Heart left ventricle (tissue), 16 donors: ENCODE data around the gene C1QA. TPM values are rescaled to one million over a fixed set of nuclear protein-coding genes. Genes with fewer than 3 reads are reported as not detected.

Experiments used
- ATAC-seq, 4 donors: fragments of 200-7000 bp; cut with Tn5 transposase; one replicate each; pipeline ENCODE4 v1.9.1; 2020 to 2022; ENCODE audit warnings: moderate library complexity in 4 of 4, mild to moderate bottlenecking in 3 of 4, moderate number of reproducible peaks in 1 of 4
- DNase-seq, 5 donors: peaks; one replicate each; pipeline ENCODE4 v3.0.0-alpha.2; 2020
- H3K27ac ChIP-seq, 12 donors: fragments of 200-600 bp; sonication (generic) in 4 of 12; one replicate each; pipeline versions ENCODE4 v1.5.0 to v1.8.0; 2016 to 2022; ENCODE audit warnings: mild to moderate bottlenecking in 2 of 12
- H3K27me3 ChIP-seq, 9 donors: fragments of 200-600 bp; sonication (generic) in 2 of 9; one replicate each; pipeline versions ENCODE4 v1.5.1 to v1.8.0; 2016 to 2022; ENCODE audit warnings: mild to moderate bottlenecking in 3 of 9
- H3K36me3 ChIP-seq, 9 donors: fragments of 200-600 bp; sonication (generic) in 2 of 9; one replicate each; pipeline versions ENCODE4 v1.5.0 to v1.8.0; 2018 to 2022; ENCODE audit warnings: mild to moderate bottlenecking in 2 of 9
- H3K4me1 ChIP-seq, 12 donors: fragments of 200-600 bp; sonication (generic) in 4 of 12; one replicate each; pipeline versions ENCODE4 v1.5.0 to v1.8.0; 2016 to 2022; ENCODE audit warnings: mild to moderate bottlenecking in 3 of 12
- H3K4me3 ChIP-seq, 12 donors: fragments of 200-600 bp; sonication (generic) in 4 of 12; one replicate each; pipeline versions ENCODE4 v1.5.0 to v1.8.0; 2017 to 2022; ENCODE audit warnings: mild to moderate bottlenecking in 9 of 12, moderate library complexity in 4 of 12
- H3K9me3 ChIP-seq, 12 donors: fragments of 200-600 bp; sonication (generic) in 4 of 12; one replicate each; pipeline versions ENCODE4 v1.5.0 to v1.8.0; 2016 to 2022; ENCODE audit warnings: mild to moderate bottlenecking in 1 of 12
- CTCF ChIP-seq, 12 donors: fragments of 200-600 bp; sonication (generic) in 4 of 12; IDR thresholded peaks; one replicate each; pipeline versions ENCODE4 v1.5.0 to v1.8.0; 2018 to 2022; ENCODE audit warnings: antibody characterized with exemption in 12 of 12, mild to moderate bottlenecking in 5 of 12
- POLR2A ChIP-seq, 2 donors: fragments of 450-650 bp; IDR thresholded peaks; one replicate each; pipeline ENCODE4 v1.6.1; 2017; ENCODE audit warnings: antibody characterized with exemption in 2 of 2, mild to moderate bottlenecking in 2 of 2, moderate library complexity in 2 of 2
- WGBS, 4 donors: extraction: QIAGEN DNeasy Blood & Tissue Kit in 2 of 4; methylation state at CpG; one replicate each; pipeline versions ENCODE4 v1.1.5 to v1.1.7; 2013 to 2018; 5-methylcytosine and 5-hydroxymethylcytosine counted together
- intact Hi-C, 10 donors: fragments of 100-400 bp; cut with DNase I; formaldehyde crosslinking; loops; one replicate each; pipeline versions ENCODE4 v1.11.1 to v1.14.2; 2022
- polyA plus RNA-seq, 2 donors: library from polyadenylated mRNA; stranded (reverse); fragments of 200-250 nt; gene quantifications; one replicate each; pipeline ENCODE4 v1.2.3, GENCODE V29; 2013
- total RNA-seq, 9 donors: library from RNA; depleted of rRNA in 2 of 9; stranded (reverse); fragments of >200 nt in 2 of 9; fragmentation: NEBNext Ultra II Directional in 3 of 9; extraction: Animal tissue kit (Norgen Biotek cat#: 25700) in 3 of 9; gene quantifications; one replicate each; pipeline versions ENCODE4 v1.1.0 to v1.2.4, GENCODE V29; 2016 to 2023
- donor health status: ischemic (EF 13 %, LVEDD 7.1; RV severe dilation, severe dysfunction).
- donor health status: healthy with polysubstance abuse.
- donor health status: DM: no; HTN: yes; CAD: no.
- donor health status: DM: no; HTN: no; CAD: no.
- donor health status: ischemic (EF 25% LVEDD 6.9; RV normal size, moderate dysfunction).
- donor health status: ischemic (EF 25% LVEDD 5.7; RV mildly dilated, moderate dysfunction).
- donor health status: healthy.
- donor health status: DM: yes; HTN: yes; CAD: no.
- donor health status: ischemic (EF 35%, LVEDD 5.7; RV mildly dilated, moderate dysfunction).
- donor health status: nonischemic (EF 11% LVEDD 7.7; RV severe dilation, severe dysfunction).
- donor health status: DM: yes; HTN: yes; CAD: no.
- donor health status: PGD.
- donor health status: ischemic (EF 29% LVEDD 5.4; RV normal size, mild dysfunction).
- donor health status: nonischemic (EF 23%, LVEDD 6.1; RV moderate dilation, normal function).

C1QA gene
- total and polyA plus RNA-seq, 11 donors = 24.8 to 675 (median 46.6) TPM

- Histone ChIP-seq H3K27me3 (peaks cover 0 to 69% (median 17%) of the 10 kb centered on the region in 9 donors), H3K9me3 (no peaks in the 10 kb centered on the region), H3K27ac (no peak overlapping the region), H3K4me3 (no peak overlapping the region), H3K4me1 (no peaks in the 10 kb centered on the region), H3K36me3 (no peaks in the 10 kb centered on the region)
- ATAC-seq (no peak), DNase-seq (no peak)
- 36 to 47% (median 45%) methylated on average over 11 of the region's 11 CpGs for WGBS, 4 donors
- intact Hi-C loops = no loop called here
- TF ChIP-seq POLR2A (IDR thresholded peaks at IDR 0.05) = no peak
- TF ChIP-seq CTCF (IDR thresholded peaks at IDR 0.05) = no peak
Observed at GRCh38 chr1:22628698-22629444, 7.6 kb upstream of the C1QA start.

- WGBS, 4 donors = 33 to 43% (median 41%) methylated on average over 2 of the region's 2 CpGs
Observed at GRCh38 chr1:22629886-22630285, 6.5 kb upstream of the C1QA start.

GRCh38 chr1:22633697-22634463 lies 2.5 kb upstream of the C1QA start:
- 76 to 91% (median 86%) methylated on average over 5 to 10 of the region's 10 CpGs for WGBS, 4 donors
- H3K27ac ChIP-seq = no peak overlapping the region
- TF ChIP-seq CTCF (IDR thresholded peaks at IDR 0.05) = no peak
- TF ChIP-seq POLR2A (IDR thresholded peaks at IDR 0.05) = no peak
- H3K9me3 ChIP-seq = no peaks in the 10 kb centered on the region
- H3K36me3 ChIP-seq = no peaks in the 10 kb centered on the region
- DNase-seq (no peak), ATAC-seq (no peak)
- H3K4me3 ChIP-seq = no peak overlapping the region
- intact Hi-C loops = loop anchor here in 2 of 10 donors (10.0 kb wide), 2 partner anchors 99 to 499 kb away; no protein-coding TSS in a partner anchor
- H3K4me1 ChIP-seq = peaks cover 0 to 11% (median 0%) of the 10 kb centered on the region in 12 donors
- peaks cover 0 to 35% (median 3%) of the 10 kb centered on the region in 9 donors for H3K27me3 ChIP-seq

More at GRCh38 chr1:22629886-22630285, 6.5 kb upstream of the C1QA start:
- H3K27ac ChIP-seq = no peak overlapping the region
- no peak overlapping the region for H3K4me3 ChIP-seq
- peaks cover 0 to 59% (median 13%) of the 10 kb centered on the region in 9 donors for H3K27me3 ChIP-seq
- no peak for ATAC-seq
- H3K9me3 ChIP-seq = no peaks in the 10 kb centered on the region
- DNase-seq = no peak
- TF ChIP-seq CTCF (IDR thresholded peaks at IDR 0.05) = no peak
- no peak for TF ChIP-seq POLR2A (IDR thresholded peaks at IDR 0.05)
- no peaks in the 10 kb centered on the region for H3K36me3 ChIP-seq
- intact Hi-C loops = loop anchor here in 2 of 10 donors (10.0 kb wide), 2 partner anchors 95 to 495 kb away; no protein-coding TSS in a partner anchor
- no peaks in the 10 kb centered on the region for H3K4me1 ChIP-seq

GRCh38 chr1:22635436-22635835 lies 992 bp upstream of the C1QA start:
- H3K27me3 ChIP-seq = peaks cover 0 to 30% (median 3%) of the 10 kb centered on the region in 9 donors
- no peak for DNase-seq
- intact Hi-C loops = loop anchor here in 2 of 10 donors (10.0 kb wide), 2 partner anchors 101 to 501 kb away; no protein-coding TSS in a partner anchor

More at GRCh38 chr1:22635436-22635835, 992 bp upstream of the C1QA start:
- 52 to 67% (median 55%) methylated on average over 7 of the region's 7 CpGs for WGBS, 4 donors
- TF ChIP-seq POLR2A (IDR thresholded peaks at IDR 0.05) (no peak), CTCF (IDR thresholded peaks at IDR 0.05) (no peak)
- Histone ChIP-seq H3K4me3 (no peak overlapping the region), H3K36me3 (no peaks in the 10 kb centered on the region), H3K27ac (peak overlapping the region in 1 of 12 donors; percentile 71), H3K9me3 (no peaks in the 10 kb centered on the region), H3K4me1 (peaks cover 0 to 11% (median 0%) of the 10 kb centered on the region in 12 donors)
- peak in 1 of 4 donors; percentile 33 for ATAC-seq
